ENCODE results near the gene MT1M.

Gene MT1M

DNA sequence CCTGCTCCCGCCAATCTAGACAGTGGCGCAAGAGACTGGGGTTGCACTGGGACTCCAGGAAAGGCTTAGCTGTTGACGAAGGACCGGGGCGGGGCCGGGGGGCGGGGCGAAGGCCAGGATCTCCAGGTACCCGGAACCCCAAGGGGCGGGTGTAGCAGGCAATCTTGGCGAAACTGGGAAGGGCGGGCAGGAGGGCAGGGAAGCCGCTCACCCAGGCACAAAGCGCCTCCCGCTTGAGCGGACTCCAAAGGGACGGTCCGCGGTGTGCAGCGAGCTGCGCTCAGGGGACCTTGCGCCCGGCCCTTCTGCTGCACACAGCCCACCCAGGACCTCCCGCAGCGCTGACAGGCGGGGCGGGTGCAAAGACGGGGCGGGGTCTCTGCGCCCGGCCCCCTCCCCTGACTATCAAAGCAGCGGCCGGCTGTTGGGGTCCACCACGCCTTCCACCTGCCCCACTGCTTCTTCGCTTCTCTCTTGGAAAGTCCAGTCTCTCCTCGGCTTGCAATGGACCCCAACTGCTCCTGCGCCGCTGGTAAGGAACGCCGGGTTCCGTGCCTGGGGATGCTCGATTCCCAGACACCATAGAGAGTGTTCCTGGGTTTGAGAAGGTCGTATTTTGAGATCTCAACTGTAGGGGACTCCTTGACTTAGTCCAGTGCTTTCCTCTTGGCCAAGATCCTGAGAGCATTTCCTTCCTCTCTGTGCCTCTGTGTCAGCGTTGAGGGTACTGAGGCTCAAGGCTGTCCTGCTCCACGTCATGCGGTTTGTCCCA, 25.3 kb downstream of the MT1M start, which contains the start of gene MT1F (continued):
- TF ChIP-seq OSR2 (tag by site-specific recombination; IDR thresholded peaks at IDR 0.05) (no peak), ZNF791 (tag by site-specific recombination; IDR thresholded peaks at IDR 0.05) (no peak), SETDB1 (IDR thresholded peaks at IDR 0.05; ENCODE audit: insufficient read length, low read length) (no peak), ZNF24 (tag by site-specific recombination; IDR thresholded peaks at IDR 0.05) (no peak), ZNF596 (tag by site-specific recombination; IDR thresholded peaks at IDR 0.05) (no peak), ZFHX2 (tag by site-specific recombination; conservative IDR thresholded peaks at IDR 0.05) (no peak), ZBTB7A (tag by site-specific recombination; IDR thresholded peaks at IDR 0.05; ENCODE audit: low read depth) (no peak), GFI1B (tag by site-specific recombination; IDR thresholded peaks at IDR 0.05) (no peak), ZNF555 (tag by site-specific recombination; conservative IDR thresholded peaks at IDR 0.05) (no peak), ZNF366 (tag by site-specific recombination; conservative IDR thresholded peaks at IDR 0.05) (no peak), ZNF830 (tag by site-specific recombination; IDR thresholded peaks at IDR 0.05; ENCODE audit: low read depth) (no peak), SCRT2 (tag by site-specific recombination; IDR thresholded peaks at IDR 0.05) (no peak), ZNF558 (tag by site-specific recombination; IDR thresholded peaks at IDR 0.05) (no peak), ZNF701 (tag by site-specific recombination; IDR thresholded peaks at IDR 0.05) (no peak), EGR2 (tag by site-specific recombination; IDR thresholded peaks at IDR 0.05; ENCODE audit: low read depth) (no peak), ZNF391 (tag by site-specific recombination; IDR thresholded peaks at IDR 0.05; ENCODE audit: borderline replicate concordance, low read depth) (no peak), HOXA7 (CRISPR knock-in tag; IDR thresholded peaks at IDR 0.05; ENCODE audit: borderline replicate concordance) (no peak), ZNF530 (tag by site-specific recombination; IDR thresholded peaks at IDR 0.05; ENCODE audit: low read depth) (no peak)
- TF ChIP-seq, protein P1, sequence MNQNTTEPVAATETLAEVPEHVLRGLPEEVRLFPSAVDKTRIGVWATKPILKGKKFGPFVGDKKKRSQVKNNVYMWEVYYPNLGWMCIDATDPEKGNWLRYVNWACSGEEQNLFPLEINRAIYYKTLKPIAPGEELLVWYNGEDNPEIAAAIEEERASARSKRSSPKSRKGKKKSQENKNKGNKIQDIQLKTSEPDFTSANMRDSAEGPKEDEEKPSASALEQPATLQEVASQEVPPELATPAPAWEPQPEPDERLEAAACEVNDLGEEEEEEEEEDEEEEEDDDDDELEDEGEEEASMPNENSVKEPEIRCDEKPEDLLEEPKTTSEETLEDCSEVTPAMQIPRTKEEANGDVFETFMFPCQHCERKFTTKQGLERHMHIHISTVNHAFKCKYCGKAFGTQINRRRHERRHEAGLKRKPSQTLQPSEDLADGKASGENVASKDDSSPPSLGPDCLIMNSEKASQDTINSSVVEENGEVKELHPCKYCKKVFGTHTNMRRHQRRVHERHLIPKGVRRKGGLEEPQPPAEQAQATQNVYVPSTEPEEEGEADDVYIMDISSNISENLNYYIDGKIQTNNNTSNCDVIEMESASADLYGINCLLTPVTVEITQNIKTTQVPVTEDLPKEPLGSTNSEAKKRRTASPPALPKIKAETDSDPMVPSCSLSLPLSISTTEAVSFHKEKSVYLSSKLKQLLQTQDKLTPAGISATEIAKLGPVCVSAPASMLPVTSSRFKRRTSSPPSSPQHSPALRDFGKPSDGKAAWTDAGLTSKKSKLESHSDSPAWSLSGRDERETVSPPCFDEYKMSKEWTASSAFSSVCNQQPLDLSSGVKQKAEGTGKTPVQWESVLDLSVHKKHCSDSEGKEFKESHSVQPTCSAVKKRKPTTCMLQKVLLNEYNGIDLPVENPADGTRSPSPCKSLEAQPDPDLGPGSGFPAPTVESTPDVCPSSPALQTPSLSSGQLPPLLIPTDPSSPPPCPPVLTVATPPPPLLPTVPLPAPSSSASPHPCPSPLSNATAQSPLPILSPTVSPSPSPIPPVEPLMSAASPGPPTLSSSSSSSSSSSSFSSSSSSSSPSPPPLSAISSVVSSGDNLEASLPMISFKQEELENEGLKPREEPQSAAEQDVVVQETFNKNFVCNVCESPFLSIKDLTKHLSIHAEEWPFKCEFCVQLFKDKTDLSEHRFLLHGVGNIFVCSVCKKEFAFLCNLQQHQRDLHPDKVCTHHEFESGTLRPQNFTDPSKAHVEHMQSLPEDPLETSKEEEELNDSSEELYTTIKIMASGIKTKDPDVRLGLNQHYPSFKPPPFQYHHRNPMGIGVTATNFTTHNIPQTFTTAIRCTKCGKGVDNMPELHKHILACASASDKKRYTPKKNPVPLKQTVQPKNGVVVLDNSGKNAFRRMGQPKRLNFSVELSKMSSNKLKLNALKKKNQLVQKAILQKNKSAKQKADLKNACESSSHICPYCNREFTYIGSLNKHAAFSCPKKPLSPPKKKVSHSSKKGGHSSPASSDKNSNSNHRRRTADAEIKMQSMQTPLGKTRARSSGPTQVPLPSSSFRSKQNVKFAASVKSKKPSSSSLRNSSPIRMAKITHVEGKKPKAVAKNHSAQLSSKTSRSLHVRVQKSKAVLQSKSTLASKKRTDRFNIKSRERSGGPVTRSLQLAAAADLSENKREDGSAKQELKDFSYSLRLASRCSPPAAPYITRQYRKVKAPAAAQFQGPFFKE (tag by site-specific recombination; IDR thresholded peaks at IDR 0.05; ENCODE audit: borderline replicate concordance) = no peak
- TF ChIP-seq, protein P2, sequence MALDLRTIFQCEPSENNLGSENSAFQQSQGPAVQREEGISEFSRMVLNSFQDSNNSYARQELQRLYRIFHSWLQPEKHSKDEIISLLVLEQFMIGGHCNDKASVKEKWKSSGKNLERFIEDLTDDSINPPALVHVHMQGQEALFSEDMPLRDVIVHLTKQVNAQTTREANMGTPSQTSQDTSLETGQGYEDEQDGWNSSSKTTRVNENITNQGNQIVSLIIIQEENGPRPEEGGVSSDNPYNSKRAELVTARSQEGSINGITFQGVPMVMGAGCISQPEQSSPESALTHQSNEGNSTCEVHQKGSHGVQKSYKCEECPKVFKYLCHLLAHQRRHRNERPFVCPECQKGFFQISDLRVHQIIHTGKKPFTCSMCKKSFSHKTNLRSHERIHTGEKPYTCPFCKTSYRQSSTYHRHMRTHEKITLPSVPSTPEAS (tag by site-specific recombination; IDR thresholded peaks at IDR 0.05) = no peak
- TF ChIP-seq, protein P3, sequence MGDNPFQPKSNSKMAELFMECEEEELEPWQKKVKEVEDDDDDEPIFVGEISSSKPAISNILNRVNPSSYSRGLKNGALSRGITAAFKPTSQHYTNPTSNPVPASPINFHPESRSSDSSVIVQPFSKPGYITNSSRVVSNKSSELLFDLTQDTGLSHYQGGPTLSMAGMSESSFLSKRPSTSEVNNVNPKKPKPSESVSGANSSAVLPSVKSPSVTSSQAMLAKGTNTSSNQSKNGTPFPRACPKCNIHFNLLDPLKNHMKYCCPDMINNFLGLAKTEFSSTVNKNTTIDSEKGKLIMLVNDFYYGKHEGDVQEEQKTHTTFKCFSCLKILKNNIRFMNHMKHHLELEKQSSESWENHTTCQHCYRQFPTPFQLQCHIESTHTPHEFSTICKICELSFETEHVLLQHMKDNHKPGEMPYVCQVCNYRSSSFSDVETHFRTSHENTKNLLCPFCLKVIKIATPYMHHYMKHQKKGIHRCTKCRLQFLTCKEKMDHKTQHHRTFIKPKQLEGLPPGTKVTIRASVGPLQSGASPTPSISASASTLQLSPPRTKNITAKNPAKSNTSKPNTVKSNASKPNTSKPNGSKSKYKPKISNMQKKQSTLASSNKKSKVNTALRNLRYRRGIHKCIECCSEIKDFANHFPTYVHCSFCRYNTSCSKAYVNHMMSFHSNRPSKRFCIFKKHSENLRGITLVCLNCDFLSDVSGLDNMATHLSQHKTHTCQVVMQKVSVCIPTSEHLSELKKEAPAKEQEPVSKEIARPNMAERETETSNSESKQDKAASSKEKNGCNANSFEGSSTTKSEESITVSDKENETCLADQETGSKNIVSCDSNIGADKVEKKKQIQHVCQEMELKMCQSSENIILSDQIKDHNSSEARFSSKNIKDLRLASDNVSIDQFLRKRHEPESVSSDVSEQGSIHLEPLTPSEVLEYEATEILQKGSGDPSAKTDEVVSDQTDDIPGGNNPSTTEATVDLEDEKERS (tag by site-specific recombination; IDR thresholded peaks at IDR 0.05) = no peak
- TF ChIP-seq, protein P4, sequence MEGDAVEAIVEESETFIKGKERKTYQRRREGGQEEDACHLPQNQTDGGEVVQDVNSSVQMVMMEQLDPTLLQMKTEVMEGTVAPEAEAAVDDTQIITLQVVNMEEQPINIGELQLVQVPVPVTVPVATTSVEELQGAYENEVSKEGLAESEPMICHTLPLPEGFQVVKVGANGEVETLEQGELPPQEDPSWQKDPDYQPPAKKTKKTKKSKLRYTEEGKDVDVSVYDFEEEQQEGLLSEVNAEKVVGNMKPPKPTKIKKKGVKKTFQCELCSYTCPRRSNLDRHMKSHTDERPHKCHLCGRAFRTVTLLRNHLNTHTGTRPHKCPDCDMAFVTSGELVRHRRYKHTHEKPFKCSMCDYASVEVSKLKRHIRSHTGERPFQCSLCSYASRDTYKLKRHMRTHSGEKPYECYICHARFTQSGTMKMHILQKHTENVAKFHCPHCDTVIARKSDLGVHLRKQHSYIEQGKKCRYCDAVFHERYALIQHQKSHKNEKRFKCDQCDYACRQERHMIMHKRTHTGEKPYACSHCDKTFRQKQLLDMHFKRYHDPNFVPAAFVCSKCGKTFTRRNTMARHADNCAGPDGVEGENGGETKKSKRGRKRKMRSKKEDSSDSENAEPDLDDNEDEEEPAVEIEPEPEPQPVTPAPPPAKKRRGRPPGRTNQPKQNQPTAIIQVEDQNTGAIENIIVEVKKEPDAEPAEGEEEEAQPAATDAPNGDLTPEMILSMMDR (tag by site-specific recombination; IDR thresholded peaks at IDR 0.05) = no peak
- TF ChIP-seq, protein P5, sequence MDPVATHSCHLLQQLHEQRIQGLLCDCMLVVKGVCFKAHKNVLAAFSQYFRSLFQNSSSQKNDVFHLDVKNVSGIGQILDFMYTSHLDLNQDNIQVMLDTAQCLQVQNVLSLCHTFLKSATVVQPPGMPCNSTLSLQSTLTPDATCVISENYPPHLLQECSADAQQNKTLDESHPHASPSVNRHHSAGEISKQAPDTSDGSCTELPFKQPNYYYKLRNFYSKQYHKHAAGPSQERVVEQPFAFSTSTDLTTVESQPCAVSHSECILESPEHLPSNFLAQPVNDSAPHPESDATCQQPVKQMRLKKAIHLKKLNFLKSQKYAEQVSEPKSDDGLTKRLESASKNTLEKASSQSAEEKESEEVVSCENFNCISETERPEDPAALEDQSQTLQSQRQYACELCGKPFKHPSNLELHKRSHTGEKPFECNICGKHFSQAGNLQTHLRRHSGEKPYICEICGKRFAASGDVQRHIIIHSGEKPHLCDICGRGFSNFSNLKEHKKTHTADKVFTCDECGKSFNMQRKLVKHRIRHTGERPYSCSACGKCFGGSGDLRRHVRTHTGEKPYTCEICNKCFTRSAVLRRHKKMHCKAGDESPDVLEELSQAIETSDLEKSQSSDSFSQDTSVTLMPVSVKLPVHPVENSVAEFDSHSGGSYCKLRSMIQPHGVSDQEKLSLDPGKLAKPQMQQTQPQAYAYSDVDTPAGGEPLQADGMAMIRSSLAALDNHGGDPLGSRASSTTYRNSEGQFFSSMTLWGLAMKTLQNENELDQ (tag by site-specific recombination; IDR thresholded peaks at IDR 0.05; ENCODE audit: low read depth) = no peak
